Activated CD4-positive, alpha-beta memory T cell treated with anti-CD3 and anti-CD28 coated beads, Interleukin-2, amount 10 ng/mL, durations not matched to agents 7 days and 5 days (primary cell): ENCODE results near the gene IL18. TPM values are rescaled to one million over a fixed set of nuclear protein-coding genes. Genes with fewer than 3 reads are reported as not detected.
"Not testable (repeated sequence)": the region's sequence is repeated elsewhere in the genome, so short reads cannot be mapped to it uniquely, and the experiment has no call there.

Experiments
- CTCF ChIA-PET: fragments of 350-600 bp; sonication (Branson Sonifier 250); formaldehyde crosslinking; loops from one replicate; lab custom pipeline; 2021; ENCODE audit warnings: antibody characterized with exemption, inconsistent platforms; lab: Charles Lee
- POLR2A ChIA-PET: fragments of 350-600 bp; sonication (Branson Sonifier 250); formaldehyde crosslinking; loops from one replicate; lab custom pipeline; 2021; ENCODE audit warnings: antibody characterized with exemption; lab: Charles Lee
- DNase-seq: peaks from one replicate; pipeline ENCODE4 v3.0.0-alpha.2; 2020
- H3K27ac Mint-ChIP-seq: one replicate; pipeline ENCODE4 v1.8.0; 2021; ENCODE audit warnings: mild to moderate bottlenecking, mixed read lengths
- H3K27me3 Mint-ChIP-seq: one replicate; pipeline ENCODE4 v1.8.0; 2021; ENCODE audit warnings: mixed read lengths
- H3K36me3 Mint-ChIP-seq: one replicate; pipeline ENCODE4 v1.8.0; 2021; ENCODE audit warnings: low read depth, mixed read lengths
- H3K4me1 Mint-ChIP-seq: one replicate; pipeline ENCODE4 v1.8.0; 2021; ENCODE audit warnings: mixed read lengths
- H3K4me3 Mint-ChIP-seq: one replicate; pipeline ENCODE4 v1.8.0; 2021; ENCODE audit warnings: mild to moderate bottlenecking, mixed read lengths
- H3K9me3 Mint-ChIP-seq: one replicate; pipeline ENCODE4 v1.8.0; 2021; ENCODE audit warnings: mixed read lengths
- total RNA-seq, 2 experiments: library from RNA; stranded (reverse); gene quantifications; one replicate each; pipeline ENCODE4 v1.2.3, GENCODE V29; 2021

The IL18 gene
- total RNA-seq, 2 experiments from 2014 or later: not detected

- ChIA-PET POLR2A (no interaction called here), CTCF (interaction anchor here (0.6 kb wide), 1 partner anchor 16 kb away, joined by 6 read pairs; no protein-coding TSS in a partner anchor)
- no peaks in the 10 kb centered on the region for H3K4me1 Mint-ChIP-seq
- no peaks in the 10 kb centered on the region for H3K27me3 Mint-ChIP-seq
- H3K36me3 Mint-ChIP-seq: peaks cover 22% of the 10 kb centered on the region
- no peak overlapping the region for H3K4me3 Mint-ChIP-seq
- no peak overlapping the region for H3K27ac Mint-ChIP-seq
- H3K9me3 Mint-ChIP-seq: no peaks in the 10 kb centered on the region
- no peak for DNase-seq
These were observed 66.0 kb downstream of the IL18 start for GRCh38 chr11:112097734-112098528.

- Mint-ChIP-seq H3K4me1 (peaks cover 4% of the 10 kb centered on the region), H3K36me3 (peaks cover 38% of the 10 kb centered on the region), H3K27me3 (no peaks in the 10 kb centered on the region), H3K27ac (no peak overlapping the region), H3K9me3 (no peaks in the 10 kb centered on the region), H3K4me3 (no peak overlapping the region)
- ChIA-PET CTCF (interaction anchor here (0.6 kb wide), 1 partner anchor 21 kb away, joined by 3 read pairs; no protein-coding TSS in a partner anchor), POLR2A (no interaction called here)
- DNase-seq: no peak
These were observed 67.7 kb downstream of the IL18 start for GRCh38 chr11:112096194-112096593.

- H3K27me3 Mint-ChIP-seq, H3K4me3 Mint-ChIP-seq, H3K27ac Mint-ChIP-seq, H3K4me1 Mint-ChIP-seq, DNase-seq, H3K9me3 Mint-ChIP-seq, POLR2A ChIA-PET: not testable (repeated sequence)
- CTCF ChIA-PET: interaction anchor here (0.6 kb wide), 1 partner anchor 18 kb away, joined by 3 read pairs; no protein-coding TSS in a partner anchor
- H3K36me3 Mint-ChIP-seq: peaks cover 46% of the 10 kb centered on the region
These were observed 68.6 kb downstream of the IL18 start for GRCh38 chr11:112095302-112095701.

Other genes starting within 250 kb of the IL18 start
- not detected for gene C11orf52, start 245.2 kb downstream of the IL18 start, total RNA-seq
- gene DIXDC1, start 226.8 kb downstream of the IL18 start, total RNA-seq: 1 to 10 TPM; 5.6 to 7.4 TPM
- gene DLAT, start 138.7 kb downstream of the IL18 start, total RNA-seq: 10 to 100 TPM; 26.2 to 26.7 TPM
- under 1 TPM in 1 of 2 experiments, not detected in 1; 0.18 TPM for gene PIH1D2, start 90.1 kb downstream of the IL18 start, total RNA-seq
- gene NKAPD1, start 89.8 kb downstream of the IL18 start, total RNA-seq: 10 to 100 TPM; 21.2 to 23.9 TPM
- gene TIMM8B, start 77.3 kb downstream of the IL18 start, total RNA-seq: 10 to 100 TPM; 38.9 to 40.0 TPM
- 10 to 100 TPM; 76.7 to 78.5 TPM for gene SDHD, start 77.2 kb downstream of the IL18 start, total RNA-seq
- under 1 TPM in 1 of 2 experiments, not detected in 1; 0.30 TPM for gene TEX12, start 3.3 kb upstream of the IL18 start, total RNA-seq
- gene BCO2, start 11.4 kb upstream of the IL18 start, total RNA-seq: 1 to 10 TPM; 1.0 to 1.4 TPM
- gene PTS, start 62.3 kb upstream of the IL18 start, total RNA-seq: 10 to 100 TPM; 20.5 to 22.9 TPM
- gene PLET1, start 96.8 kb upstream of the IL18 start, total RNA-seq: not detected